Keratinocyte (primary cell): ENCODE measurements around the gene RPUSD4. TPM values are rescaled to one million over a fixed set of nuclear protein-coding genes. Genes with fewer than 3 reads are reported as not detected.

Experiments used
- DNase-seq: peaks from one replicate; pipeline ENCODE4 v3.0.0-alpha.2; 2011; ENCODE audit warnings: low read depth, missing footprints, low spot score
- FAIRE-seq: peaks from 2 replicates; lab custom pipeline; 2011; peaks lifted over from hg19 to GRCh38; lab: Jason Lieb, UNC
- H2AFZ ChIP-seq: 2 replicates; pipeline ENCODE4 v1.6.0; 2012; ENCODE audit warnings: low read length, control low read depth, inconsistent platforms; ENCODE audit not compliant: control insufficient read depth
- H3K27ac ChIP-seq: 2 replicates; pipeline ENCODE4 v1.5.1; 2011; ENCODE audit warnings: low read length; ENCODE audit not compliant: control insufficient read depth, insufficient read depth
- H3K27me3 ChIP-seq: 3 replicates; pipeline ENCODE4 v1.6.0; 2011; ENCODE audit warnings: low read length; ENCODE audit not compliant: control insufficient read depth, insufficient read depth; ENCODE audit errors: extremely low read depth
- H3K36me3 ChIP-seq, 2 experiments: 2 replicates in 1 of 2; 3 replicates in 1 of 2; pipeline ENCODE4 v1.5.1; 2011; ENCODE audit warnings: low read length in 2 of 2, mild to moderate bottlenecking in 1 of 2; ENCODE audit not compliant: control insufficient read depth in 2 of 2, insufficient read depth in 2 of 2; ENCODE audit errors: extremely low read depth in 1 of 2
- H3K4me1 ChIP-seq: 3 replicates; pipeline ENCODE4 v1.5.1; 2011; ENCODE audit warnings: low read length; ENCODE audit not compliant: control insufficient read depth, insufficient read depth; ENCODE audit errors: extremely low read depth
- H3K4me2 ChIP-seq: 3 replicates; pipeline ENCODE4 v1.6.0; 2011; ENCODE audit warnings: low read depth, low read length; ENCODE audit not compliant: control insufficient read depth, insufficient read depth; ENCODE audit errors: extremely low read depth
- H3K4me3 ChIP-seq, 3 experiments: fragments of 200-600 bp in 1 of 3; sonication (generic) in 1 of 3; 2 replicates in 2 of 3; 3 replicates in 1 of 3; pipeline ENCODE4 v1.5.1; 2011 to 2016; ENCODE audit warnings: low read length in 3 of 3, mild to moderate bottlenecking in 3 of 3, control low read depth in 2 of 3, inconsistent platforms in 1 of 3, low read depth in 1 of 3, mixed read lengths in 1 of 3, mixed run types in 1 of 3, moderate library complexity in 1 of 3; ENCODE audit not compliant: control insufficient read depth in 2 of 3, insufficient read depth in 2 of 3; ENCODE audit errors: extremely low read depth in 1 of 3
- H3K79me2 ChIP-seq: 2 replicates; pipeline ENCODE4 v1.6.0; 2012; ENCODE audit warnings: low read length; ENCODE audit not compliant: control insufficient read depth, insufficient read depth
- H3K9ac ChIP-seq: 3 replicates; pipeline ENCODE4 v1.6.0; 2011; ENCODE audit warnings: low read length; ENCODE audit not compliant: control insufficient read depth, insufficient read depth; ENCODE audit errors: extremely low read depth
- H3K9me1 ChIP-seq: 3 replicates; pipeline ENCODE4 v1.6.0; 2011; ENCODE audit warnings: low read length; ENCODE audit not compliant: control insufficient read depth, insufficient read depth; ENCODE audit errors: extremely low read depth
- H3K9me3 ChIP-seq: 2 replicates; pipeline ENCODE4 v1.5.1; 2012; ENCODE audit warnings: low read depth, low read length; ENCODE audit not compliant: control insufficient read depth
- H4K20me1 ChIP-seq: 3 replicates; pipeline ENCODE4 v1.6.0; 2011; ENCODE audit warnings: low read length; ENCODE audit not compliant: control insufficient read depth, insufficient read depth; ENCODE audit errors: extremely low read depth
- CTCF ChIP-seq, 3 experiments: IDR thresholded peaks in 1 of 3; conservative IDR thresholded peaks in 1 of 3; optimal IDR thresholded peaks in 1 of 3; 2 replicates in 2 of 3; 3 replicates in 1 of 3; pipeline versions ENCODE3 to v1.5.1; 2011; ENCODE audit warnings: low read length in 3 of 3, mild to moderate bottlenecking in 3 of 3, moderate library complexity in 2 of 3, control low read depth in 1 of 3, inconsistent platforms in 1 of 3; ENCODE audit not compliant: insufficient read depth in 2 of 3; ENCODE audit errors: extremely low read depth in 1 of 3
- EZH2 ChIP-seq: IDR thresholded peaks from one replicate; pipeline ENCODE4 v1.6.1; 2012; ENCODE audit warnings: inconsistent platforms, mild to moderate bottlenecking, low read length, moderate library complexity
- dilution Hi-C: fragments of 300-500 bp; cut with MboI; formaldehyde crosslinking; loops from one replicate; pipeline ENCODE4 v1.7.0; 2020; ENCODE audit warnings: low sequenced_read_pairs; ENCODE audit not compliant: extremely low pct_ligation_motif_present
- polyA plus RNA-seq, 5 experiments: library from polyadenylated mRNA; depleted of rRNA in 3 of 5; stranded (reverse) in 3 of 5; stranded (forward) in 1 of 5; unstranded in 1 of 5; fragments of >200 nt; gene quantifications; 1 replicate in 1 of 5; 2 replicates in 3 of 5; 3 replicates in 1 of 5; pipeline versions ENCODE4 v1.2.1 to v1.2.3, GENCODE V29; 2011 to 2012; ENCODE audit warnings: missing spikeins in 2 of 5, low read depth in 1 of 5, low replicate concordance in 1 of 5

Gene RPUSD4
- polyA plus RNA-seq, 1 donor (not counting 4 experiments of a cell fraction or from before 2014, with no cell fraction given), result 23.8 TPM

GRCh38 chr11:126159719-126160344, 51.6 kb downstream of the RPUSD4 start:
- Histone ChIP-seq H3K9ac (no peak overlapping the region), H3K4me1 (peaks cover 7% of the 10 kb centered on the region), H2AFZ (no peak overlapping the region), H3K4me3 (no peak overlapping the region), H3K27me3 (no peaks in the 10 kb centered on the region), H3K9me1 (no peaks in the 10 kb centered on the region), H3K36me3 (no peaks in the 10 kb centered on the region), H3K27ac (no peak overlapping the region), H3K9me3 (no peaks in the 10 kb centered on the region), H4K20me1 (no peaks in the 10 kb centered on the region), H3K4me2 (no peak overlapping the region), H3K79me2 (no peaks in the 10 kb centered on the region)
- dilution Hi-C loops, result no loop called here
- DNase-seq (no peak), FAIRE-seq (no peak)
- TF ChIP-seq CTCF (optimal IDR thresholded peaks at IDR 0.05 in 1 of 3, IDR thresholded peaks at IDR 0.05 in 1 of 3, conservative IDR thresholded peaks at IDR 0.05 in 1 of 3; ENCODE audit: extremely low read depth in 1 of 3, insufficient read depth in 2 of 3, low read length in 3 of 3) (no peak), EZH2 (no peak)

GRCh38 chr11:126158054-126158791, 53.2 kb downstream of the RPUSD4 start:
- no peak overlapping the region for H3K9ac ChIP-seq
- H3K4me3 ChIP-seq, result no peak overlapping the region
- no peak for TF ChIP-seq EZH2
- no peak for TF ChIP-seq CTCF (optimal IDR thresholded peaks at IDR 0.05 in 1 of 3, IDR thresholded peaks at IDR 0.05 in 1 of 3, conservative IDR thresholded peaks at IDR 0.05 in 1 of 3; ENCODE audit: extremely low read depth in 1 of 3, insufficient read depth in 2 of 3, low read length in 3 of 3)
- no peaks in the 10 kb centered on the region for H3K9me1 ChIP-seq
- no peak overlapping the region for H2AFZ ChIP-seq
- H3K4me2 ChIP-seq, result no peak overlapping the region
- H3K27ac ChIP-seq, result no peak overlapping the region
- H4K20me1 ChIP-seq, result no peaks in the 10 kb centered on the region
- no peak for FAIRE-seq
- dilution Hi-C loops, result no loop called here
- DNase-seq, result no peak
- H3K27me3 ChIP-seq, result no peaks in the 10 kb centered on the region
- H3K9me3 ChIP-seq, result no peaks in the 10 kb centered on the region
- no peaks in the 10 kb centered on the region for H3K36me3 ChIP-seq
- H3K4me1 ChIP-seq, result peaks cover 6% of the 10 kb centered on the region
- no peaks in the 10 kb centered on the region for H3K79me2 ChIP-seq
